HG02884 (cell line): ENCODE data around the gene PDS5B.
A peak's percentile ranks its signal among the peaks of the same experiment; 100 is the strongest.

Source experiments
- ATAC-seq: cut with Tn5 transposase; IDR thresholded peaks from one replicate; pipeline ENCODE4 v1.9.1; 2021; ENCODE audit warnings: mild to moderate bottlenecking, moderate library complexity; ENCODE audit not compliant: unreplicated experiment

PDS5B gene

DNA sequence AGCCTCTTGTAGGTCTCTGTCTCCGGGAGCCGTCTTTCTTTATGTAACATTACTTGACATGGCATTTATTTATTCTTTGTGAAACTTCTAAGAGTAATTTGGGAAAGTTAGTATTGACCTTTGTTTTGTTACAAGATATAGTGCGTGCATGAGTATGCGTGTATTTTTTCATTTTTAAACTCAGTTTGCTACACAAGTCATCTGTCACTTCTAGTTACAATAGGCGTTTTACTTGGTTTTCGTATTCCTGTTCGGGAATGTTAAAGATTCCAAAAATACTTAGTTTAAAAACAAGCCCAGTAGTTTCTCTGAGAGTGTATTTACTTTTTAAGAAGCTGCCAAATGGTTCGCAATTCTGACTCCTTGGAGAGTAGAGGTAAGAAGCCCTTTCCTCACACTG, 3.2 kb downstream of the PDS5B start:
- no peak for ATAC-seq

DNA sequence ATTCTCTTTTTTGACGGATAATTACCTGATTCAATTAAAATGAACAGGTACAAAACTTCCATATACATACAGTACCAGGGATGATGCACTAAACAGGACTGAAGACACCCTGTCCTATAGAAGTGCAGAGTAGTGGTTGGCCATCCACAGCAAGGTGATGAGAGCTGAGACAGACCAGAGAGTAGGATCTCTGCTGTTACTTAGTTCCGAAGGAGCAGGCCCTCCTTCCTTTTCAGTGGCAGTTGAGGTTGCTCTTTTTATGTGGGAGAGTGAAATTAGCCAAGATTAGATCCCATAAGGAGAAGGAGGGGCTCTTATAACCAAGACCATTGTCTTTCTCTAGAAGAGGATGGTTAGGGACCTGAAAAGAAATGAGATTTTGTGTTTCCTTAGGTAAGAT, 4.0 kb downstream of the PDS5B start:
- no peak for ATAC-seq

DNA sequence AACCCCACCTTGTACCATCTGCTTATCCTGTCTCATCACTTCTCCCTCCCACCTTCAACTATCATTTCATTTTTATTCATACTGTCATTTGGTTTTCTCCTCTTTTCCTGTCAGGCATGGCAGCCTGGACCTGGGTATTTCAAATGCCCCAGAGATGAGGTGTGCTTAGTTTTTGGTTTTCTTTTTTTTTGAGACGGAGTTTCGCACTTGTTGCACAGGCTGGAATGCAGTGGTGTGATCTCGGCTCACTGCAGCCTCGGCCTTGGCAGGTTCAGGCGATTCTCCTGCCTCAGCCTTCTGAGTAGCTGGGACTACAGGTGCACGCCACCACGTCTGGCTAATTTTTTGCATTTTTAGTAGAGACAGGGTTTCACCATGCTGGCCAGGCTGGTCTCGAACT, 5.8 kb downstream of the PDS5B start:
- ATAC-seq = no peak

DNA sequence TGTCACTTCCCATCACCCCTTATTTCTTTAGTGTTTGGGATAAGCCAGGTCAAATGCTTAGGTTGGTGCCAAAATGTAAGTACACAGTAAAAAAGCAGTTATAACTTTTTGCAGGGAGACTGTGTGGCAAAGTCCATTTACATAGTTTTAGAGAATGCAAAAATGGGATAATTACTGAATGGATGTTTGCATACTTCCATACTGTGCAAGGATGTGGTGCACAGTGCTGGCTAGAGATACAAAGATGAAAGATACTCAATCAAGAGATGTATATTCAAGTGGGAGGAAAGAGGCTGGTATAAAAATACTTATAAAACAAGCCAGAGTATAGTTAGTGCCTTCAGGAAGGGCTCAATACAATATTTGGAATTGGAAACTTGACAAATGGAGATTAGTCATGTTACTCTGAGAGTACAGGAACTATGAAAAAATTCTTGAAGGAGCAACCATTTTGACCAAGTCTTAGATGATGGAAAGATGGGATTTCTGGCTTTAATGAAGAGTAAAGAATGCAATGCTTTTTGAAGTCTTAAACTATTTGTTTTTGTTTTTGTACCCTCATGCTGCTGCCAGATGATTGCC, 8.0 kb downstream of the PDS5B start:
- ATAC-seq = no peak

DNA sequence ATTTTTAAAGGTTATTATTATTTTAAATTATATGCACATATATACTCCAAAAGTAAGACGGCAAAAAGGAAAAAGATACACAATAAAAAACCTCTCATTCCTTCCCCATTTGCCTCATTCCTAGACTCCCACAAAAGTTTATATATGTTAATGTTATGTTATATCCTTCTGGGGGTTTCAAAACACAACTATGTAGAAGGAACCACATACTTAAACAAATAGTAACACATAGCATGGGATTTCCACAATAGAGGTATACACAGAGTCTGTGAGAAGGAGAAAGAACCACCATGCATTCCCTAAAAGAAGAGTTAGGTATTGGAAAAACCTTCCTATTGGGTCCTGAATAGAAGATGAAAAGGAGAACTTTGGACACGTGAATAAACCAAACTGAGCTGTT, 9.1 kb downstream of the PDS5B start:
- no peak for ATAC-seq

DNA sequence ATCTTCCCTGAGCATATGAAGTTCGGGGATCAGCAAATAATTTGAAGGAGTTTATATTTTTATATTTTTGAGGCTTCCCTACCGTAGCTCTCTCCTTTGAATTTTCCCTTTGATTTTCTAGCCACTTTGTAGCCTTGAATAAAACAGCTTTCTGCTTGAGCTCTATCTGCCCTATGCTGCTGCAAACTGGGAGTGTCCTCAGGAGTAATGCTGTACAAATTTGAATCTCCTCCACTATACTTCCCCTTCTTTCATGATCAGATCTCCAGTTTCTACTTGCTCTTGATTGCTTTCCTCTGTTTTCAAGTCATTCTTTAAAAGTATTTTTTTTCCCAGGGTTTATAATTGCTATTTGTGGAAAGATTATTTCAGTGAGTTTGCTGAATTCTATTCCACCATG, 14.6 kb downstream of the PDS5B start:
- ATAC-seq = no peak

DNA sequence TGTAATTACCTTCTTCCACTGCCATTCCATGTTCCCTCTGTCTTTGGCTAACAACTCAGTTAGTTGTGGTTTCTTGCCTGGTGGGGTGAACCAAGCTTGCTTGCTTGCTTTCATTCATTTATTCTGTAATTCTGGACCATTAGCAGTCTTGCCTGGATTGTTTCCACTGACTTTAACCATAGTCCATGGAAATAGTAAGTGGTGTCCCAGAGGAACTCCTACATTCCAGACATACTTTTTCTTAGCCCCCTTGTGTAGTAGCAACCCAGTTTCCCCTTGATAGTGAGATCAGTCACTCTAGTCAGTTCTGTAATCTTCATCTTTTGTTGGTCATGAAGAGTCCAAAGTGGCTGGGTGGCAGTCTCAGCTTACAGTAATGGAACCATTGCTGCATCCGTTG, 23.2 kb downstream of the PDS5B start:
- no peak for ATAC-seq

DNA sequence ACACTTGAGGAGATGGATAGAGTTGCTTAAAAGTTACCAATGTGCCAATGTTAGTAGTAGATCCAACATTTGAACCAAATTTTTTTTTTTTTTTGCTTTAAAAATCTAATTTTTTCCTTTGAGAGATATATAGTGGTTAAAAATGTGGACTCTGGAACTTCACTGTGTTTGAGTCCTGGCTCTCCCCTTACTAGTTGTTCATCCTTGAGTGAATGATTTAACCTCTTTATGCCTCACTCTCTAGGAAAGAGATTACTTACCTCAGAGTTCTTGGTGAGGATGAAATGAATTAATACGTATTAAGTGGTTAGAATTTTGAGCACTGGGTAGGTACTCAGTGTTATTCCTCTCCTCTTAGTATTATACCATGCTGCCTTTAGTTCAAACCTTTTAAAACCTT, 24.3 kb downstream of the PDS5B start:
- ATAC-seq = no peak

DNA sequence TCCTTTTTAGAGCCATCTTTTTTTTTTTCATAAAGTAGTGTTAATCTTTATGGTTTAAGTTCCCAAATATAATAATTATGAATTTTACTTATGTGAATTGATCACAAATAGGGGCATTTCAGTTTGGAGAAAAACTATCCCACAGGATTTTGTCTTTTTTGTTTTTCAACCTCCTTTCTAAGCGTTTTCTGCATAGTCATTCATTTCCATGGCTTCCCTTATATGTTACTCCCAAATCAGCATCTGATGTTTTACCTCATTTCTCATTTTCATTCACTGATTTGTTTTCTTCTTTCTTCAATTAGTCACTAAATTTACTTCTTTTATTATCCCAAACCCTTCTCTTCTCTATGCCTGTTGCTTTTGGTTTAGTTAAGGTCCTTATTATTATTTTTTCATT, 24.7 kb downstream of the PDS5B start:
- ATAC-seq = no peak

DNA sequence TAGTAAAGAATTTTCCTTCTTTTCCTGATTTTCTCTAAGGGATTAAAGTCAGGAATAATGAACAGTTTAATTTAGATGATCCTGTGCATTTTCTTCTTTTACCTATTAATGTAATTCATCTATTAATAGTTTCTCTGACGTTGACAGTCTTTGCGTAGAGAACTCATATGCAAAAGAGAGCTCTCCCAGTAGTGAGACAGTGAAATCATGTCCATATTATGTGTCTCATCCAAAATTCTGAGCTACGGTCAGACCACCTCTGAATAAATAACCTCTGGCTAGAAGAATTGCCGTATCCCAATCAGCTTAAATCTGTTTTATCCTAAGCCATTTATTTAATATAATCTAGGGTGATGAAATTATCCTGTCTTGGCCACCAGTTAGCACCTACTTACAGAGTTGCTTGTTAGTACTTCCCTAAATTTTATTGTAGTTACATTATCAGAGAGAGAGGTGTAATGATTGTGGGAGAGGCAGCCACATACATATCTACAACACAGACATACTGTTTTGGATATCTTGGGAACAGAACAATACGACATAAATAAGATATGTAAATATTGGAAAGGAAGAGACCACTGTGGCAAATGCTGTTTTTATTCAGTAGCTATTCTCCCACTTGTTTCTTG, 30.7 kb downstream of the PDS5B start:
- ATAC-seq = no peak

DNA sequence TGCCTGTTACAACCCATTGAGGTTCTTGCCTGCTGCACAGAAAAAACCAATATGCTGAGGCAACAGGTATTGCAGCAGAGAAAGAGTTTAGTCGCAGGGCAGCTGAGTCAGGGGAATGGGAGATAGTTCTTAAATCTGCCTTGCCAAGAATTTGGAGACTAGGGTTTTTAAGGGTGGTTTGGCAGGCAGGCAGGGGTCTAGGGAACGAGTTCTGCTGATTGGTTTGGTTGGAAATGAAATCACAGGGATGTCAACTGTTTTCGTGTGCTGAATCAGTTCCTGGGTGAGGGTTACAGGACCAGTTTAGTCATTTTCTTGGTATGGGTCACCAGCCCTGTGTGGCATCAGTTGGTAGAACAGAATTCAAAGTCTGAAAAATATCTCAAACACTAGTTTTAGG, 36.6 kb downstream of the PDS5B start:
- ATAC-seq = no peak

DNA sequence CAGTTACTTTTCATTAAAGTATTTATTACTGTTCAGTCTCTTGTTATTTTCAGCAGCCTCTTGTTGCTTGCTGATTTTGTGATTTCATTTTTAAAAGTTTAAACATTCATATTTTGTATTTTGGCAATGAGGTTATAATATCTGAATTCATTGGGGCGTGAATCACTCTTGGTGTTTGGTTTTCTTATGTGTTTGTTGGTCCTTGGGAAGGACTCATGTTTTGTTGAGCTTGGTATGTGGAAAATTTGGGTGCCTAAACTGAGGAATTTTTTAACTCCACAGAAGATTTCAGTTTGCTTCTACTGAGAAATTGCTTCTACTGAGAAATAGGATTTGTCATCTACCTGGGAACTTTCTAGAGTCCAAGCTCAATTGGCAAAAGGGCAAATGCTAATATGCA, 38.2 kb downstream of the PDS5B start:
- ATAC-seq = no peak

DNA sequence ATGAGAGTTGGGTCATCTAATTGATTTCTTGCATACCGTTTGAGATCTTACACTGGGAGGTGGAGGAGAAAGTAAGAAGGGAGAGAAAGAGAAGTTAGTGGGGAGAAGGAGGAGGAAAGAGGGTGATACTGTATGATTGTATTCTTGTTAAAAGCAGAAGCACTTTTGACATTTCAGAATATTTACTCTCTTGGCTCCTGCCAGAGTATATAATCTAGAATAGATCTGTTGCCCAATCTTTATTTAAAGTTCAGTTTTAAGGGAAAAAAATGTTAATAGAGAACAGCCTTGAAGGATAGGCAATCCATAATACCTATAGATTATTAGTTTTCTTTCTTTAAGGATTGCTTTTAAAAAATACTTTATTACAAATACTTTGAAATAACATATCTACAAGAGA, 41.5 kb downstream of the PDS5B start:
- no peak for ATAC-seq

DNA sequence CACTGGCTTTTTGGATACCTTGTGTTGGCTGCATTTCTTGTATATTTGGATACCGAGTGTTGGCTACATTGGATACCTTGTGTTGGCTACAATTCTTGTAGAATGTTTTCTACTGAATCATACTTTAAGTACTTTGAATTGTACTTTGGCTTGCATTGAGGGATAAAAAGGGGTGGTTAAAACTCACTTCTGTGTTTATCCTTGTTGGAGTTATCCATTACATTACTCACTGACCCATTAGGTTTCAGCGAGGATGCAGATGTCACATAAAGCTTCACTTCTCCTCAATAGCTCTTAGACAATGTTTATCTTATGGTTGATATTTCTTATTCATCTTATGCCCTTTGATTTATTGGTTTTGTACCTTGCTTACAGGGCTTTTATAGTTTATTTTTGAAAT, 43.1 kb downstream of the PDS5B start:
- no peak for ATAC-seq

DNA sequence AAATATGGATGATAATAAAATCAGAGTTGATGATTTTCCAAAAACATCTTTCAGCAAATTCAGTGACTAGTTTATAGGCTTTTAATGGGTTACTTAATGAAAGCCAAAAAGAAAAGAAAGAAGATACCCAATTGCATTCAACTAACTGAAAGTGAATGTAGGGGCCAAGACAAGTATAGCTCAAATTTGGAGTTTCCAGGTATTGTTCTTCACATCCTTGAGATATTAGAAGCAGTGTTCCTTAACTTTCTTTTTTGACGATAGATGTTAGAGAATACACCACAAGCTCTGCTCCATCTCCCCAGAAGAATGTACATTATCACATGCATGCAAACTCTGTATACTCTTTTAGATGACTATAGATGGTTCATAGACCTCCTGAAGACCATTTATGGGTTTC, 43.6 kb downstream of the PDS5B start:
- no peak for ATAC-seq

DNA sequence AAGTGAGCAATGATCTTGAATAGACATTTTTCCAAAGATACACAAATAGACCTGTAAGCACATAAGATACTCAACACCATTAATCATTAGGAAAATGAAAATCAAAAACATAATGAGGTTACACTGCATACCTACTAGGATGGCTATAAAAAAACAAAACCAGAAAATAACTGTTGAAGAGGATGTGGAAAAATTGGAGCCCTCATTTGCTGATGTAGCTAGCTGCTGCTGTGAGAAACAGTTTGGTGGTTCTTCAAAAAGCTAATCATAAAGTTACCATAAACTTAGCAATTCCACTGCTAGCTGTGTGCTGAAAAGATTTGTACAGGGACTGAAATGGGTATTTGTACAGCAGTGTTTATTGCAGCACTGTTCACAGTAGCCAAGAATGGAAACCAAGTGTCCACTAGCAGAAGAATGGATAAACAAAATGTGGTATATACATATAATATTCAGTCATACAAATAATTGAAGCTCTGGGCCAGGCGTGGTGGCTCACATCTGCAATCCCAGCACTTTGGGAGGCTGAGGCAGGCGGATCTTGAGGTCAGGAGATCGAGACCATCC, 46.2 kb downstream of the PDS5B start:
- no peak for ATAC-seq

DNA sequence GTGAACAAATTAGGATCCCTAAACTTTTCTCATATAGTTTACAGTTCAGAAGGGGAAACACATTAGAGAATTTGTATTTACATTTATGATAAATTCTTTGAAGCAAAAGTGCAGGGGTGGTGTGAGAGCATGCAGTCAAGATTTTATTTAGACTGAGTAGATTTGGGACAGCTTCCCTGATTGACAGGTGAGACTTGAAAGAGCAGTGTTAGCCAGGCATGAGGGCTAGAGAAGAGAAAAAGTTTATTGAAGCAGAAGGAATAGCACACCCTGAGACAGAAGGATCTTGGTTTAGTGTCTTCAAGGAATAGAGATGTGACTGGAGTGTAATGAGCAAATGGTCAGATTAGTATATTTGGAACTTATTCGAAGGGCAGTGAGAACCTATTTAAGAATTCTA, 50.5 kb downstream of the PDS5B start:
- ATAC-seq = no peak

DNA sequence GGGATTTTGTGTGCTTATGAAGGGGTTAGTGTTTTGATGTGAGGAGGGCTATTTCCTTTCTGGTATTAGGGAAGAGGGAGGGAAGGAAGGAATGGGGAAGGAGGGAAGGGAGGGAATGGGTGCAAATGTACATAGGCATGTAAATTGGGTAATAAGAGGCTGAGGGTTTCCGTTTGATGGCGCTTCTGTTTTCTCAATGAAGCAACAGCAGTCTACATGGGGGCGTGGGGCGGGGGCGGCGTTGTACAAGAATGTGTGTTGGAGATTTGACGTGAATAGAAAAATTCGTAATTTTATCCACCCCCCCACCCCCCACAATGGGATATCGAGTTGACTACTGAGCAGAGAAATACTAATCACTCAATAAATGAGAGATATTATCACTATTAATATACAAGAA, 52.5 kb downstream of the PDS5B start:
- no peak for ATAC-seq

DNA sequence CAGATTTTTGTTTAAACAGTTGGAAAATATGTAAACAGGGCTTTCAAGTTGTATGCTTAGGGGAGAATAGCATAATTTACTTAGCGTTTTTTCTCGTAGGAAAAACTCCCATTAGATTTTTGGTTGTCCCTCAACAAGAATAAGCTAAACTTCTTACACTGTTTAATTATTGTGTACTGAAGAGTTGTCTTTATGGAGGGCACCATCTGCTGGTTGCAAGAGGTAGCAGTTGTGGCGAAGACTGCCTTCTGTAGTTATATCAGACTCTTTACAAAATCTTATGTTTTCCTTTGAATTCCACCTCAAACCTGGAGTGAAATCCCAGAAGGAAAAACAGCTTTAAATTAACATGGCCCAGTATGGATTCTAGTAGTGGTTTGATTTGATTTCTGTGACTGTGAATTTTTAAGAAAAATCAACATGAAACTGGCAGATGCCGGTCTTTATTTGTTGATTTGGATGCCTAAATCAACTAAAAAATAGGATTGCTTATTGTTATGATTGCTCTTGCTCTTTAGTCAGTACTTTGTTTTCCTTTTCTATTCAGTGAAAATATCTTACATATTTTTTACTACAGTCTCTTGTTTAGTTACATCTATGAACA, 53.4 kb downstream of the PDS5B start:
- ATAC-seq = peak; percentile 82

DNA sequence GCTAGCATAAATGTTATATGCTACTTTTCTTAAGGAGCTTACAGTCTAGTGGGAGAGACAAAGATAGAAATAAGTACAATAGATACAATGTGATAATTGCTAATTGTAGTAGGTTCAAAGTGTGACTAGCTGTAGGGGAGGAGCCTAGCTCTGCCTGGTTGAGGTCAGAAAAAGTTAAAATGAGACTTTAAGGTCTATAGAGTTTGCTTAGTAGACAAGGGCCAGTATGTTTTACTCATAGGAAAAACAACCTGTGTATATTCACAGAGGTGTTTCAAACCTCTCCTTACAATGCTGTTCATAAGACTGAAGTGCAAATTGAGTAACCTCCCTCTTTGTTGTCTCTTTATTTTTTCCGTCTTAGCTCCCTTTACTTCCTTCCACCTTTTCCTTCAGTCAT, 56.1 kb downstream of the PDS5B start:
- no peak for ATAC-seq

DNA sequence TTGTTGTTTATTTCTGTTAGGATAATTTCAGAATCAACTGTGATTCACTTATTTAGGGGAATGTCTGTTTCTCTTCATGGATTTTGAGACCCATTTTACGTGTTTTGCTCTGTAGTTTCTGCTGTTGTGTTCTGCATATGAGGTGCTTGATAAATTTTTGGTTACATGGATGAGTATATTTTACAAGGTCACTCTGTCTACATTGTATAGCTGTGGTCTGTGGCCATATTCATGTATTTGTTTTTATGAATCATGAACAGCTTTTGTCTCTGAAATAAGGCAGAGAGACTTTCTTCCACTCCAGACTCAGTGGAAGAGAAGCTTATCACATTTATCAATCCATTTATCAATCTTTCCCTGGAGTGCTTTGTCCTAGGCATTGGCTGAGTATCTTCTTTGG, 56.6 kb downstream of the PDS5B start:
- ATAC-seq = no peak

DNA sequence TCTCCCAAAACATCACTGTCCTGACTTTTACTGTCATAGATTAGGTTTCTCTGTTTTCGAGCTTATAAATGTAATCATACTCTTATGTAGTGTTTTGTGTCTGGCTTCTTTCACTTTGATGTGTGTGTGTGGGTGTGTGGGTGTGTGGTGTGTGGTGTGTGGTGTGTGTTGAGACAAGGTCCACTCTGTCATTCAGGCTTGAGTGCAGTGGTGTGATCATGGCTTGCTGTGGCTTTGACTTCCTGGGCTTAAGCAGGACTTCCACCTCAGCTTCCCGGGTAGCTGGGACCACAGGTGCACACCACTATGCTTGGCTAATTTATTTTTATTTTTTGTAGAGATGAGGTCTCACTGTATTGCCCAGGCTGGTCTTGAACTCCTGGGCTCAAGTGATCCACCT, 59.6 kb downstream of the PDS5B start:
- no peak for ATAC-seq

DNA sequence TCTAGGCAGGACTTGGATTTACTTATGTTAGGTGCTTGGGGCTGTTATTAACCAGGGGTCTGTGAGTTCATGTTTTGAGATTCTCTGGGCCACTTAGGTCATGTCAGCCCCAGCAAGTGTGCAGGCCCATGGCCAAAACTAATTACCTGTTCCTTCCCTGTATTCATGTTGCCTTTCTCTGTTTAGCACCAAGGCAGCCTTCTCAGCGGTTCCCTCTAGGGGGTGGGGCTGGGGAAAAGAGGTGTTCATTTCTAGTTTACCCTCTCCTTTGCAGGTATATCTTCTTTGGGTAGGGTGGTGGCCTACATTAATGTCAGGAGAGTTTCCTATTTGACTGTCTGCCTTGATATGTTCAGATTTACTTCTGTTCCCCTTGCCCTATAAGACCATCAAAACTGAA, 61.7 kb downstream of the PDS5B start:
- ATAC-seq = no peak
